DOHH2 (cell line): ENCODE results near the gene BIK.
A peak's percentile ranks its signal among the peaks of the same experiment; 100 is the strongest.

ENCODE experiments used
- H3F3A ChIP-seq: fragments of 200-600 bp; sonication (generic), shearing (Covaris generic); 2 replicates; pipeline ENCODE4 v1.6.0; 2016; ENCODE audit warnings: antibody characterized with exemption, mild to moderate bottlenecking; ENCODE audit not compliant: control insufficient read depth, insufficient read depth
- H3K27ac ChIP-seq: fragments of 200-600 bp; sonication (generic); 2 replicates; pipeline ENCODE4 v1.5.1; 2014; ENCODE audit warnings: low read depth, mild to moderate bottlenecking, low read length, moderate library complexity
- H3K27me3 ChIP-seq: fragments of 200-600 bp; sonication (generic); 2 replicates; pipeline ENCODE4 v1.6.1; 2014; ENCODE audit warnings: mild to moderate bottlenecking, low read length, mixed read lengths; ENCODE audit not compliant: control insufficient read depth
- H3K36me3 ChIP-seq: fragments of 200-600 bp; sonication (generic); 2 replicates; pipeline ENCODE4 v1.6.1; 2014; ENCODE audit warnings: mild to moderate bottlenecking, low read length, moderate library complexity, mixed read lengths; ENCODE audit not compliant: control insufficient read depth
- H3K4me1 ChIP-seq: fragments of 200-600 bp; sonication (generic); 2 replicates; pipeline ENCODE4 v1.6.1; 2014; ENCODE audit warnings: mild to moderate bottlenecking, low read length, mixed read lengths; ENCODE audit not compliant: control insufficient read depth
- H3K4me2 ChIP-seq: fragments of 200-600 bp; sonication (generic); 2 replicates; pipeline ENCODE4 v1.6.0; 2014; ENCODE audit warnings: mild to moderate bottlenecking, low read length, moderate library complexity
- H3K4me3 ChIP-seq: fragments of 200-600 bp; sonication (generic); 2 replicates; pipeline ENCODE4 v1.5.1; 2014; ENCODE audit warnings: mild to moderate bottlenecking, low read length, mixed read lengths
- H3K79me2 ChIP-seq: fragments of 200-600 bp; sonication (generic); 2 replicates; pipeline ENCODE4 v1.6.1; 2014; ENCODE audit warnings: mild to moderate bottlenecking, low read length, mixed read lengths; ENCODE audit not compliant: control insufficient read depth
- H3K9me2 ChIP-seq: fragments of 200-600 bp; sonication (generic); replicated peaks from 2 replicates; pipeline ENCODE4 v1.6.1; 2014; ENCODE audit warnings: mild to moderate bottlenecking, low read length, mixed read lengths; ENCODE audit not compliant: control insufficient read depth
- H3K9me3 ChIP-seq: fragments of 200-600 bp; sonication (generic); 2 replicates; pipeline ENCODE4 v1.6.1; 2014; ENCODE audit warnings: antibody characterized with exemption, low read length, mixed read lengths; ENCODE audit not compliant: control insufficient read depth, insufficient read depth
- H4K20me1 ChIP-seq: fragments of 200-600 bp; sonication (generic); 2 replicates; pipeline ENCODE4 v1.6.0; 2014; ENCODE audit warnings: low read depth, mild to moderate bottlenecking, antibody characterized with exemption, low read length, moderate library complexity; ENCODE audit not compliant: control insufficient read depth, insufficient read depth
- EZH2phosphoT487 ChIP-seq: fragments of 200-600 bp; sonication (generic); IDR thresholded peaks from 2 replicates; pipeline ENCODE4 v1.6.1; 2017; ENCODE audit warnings: borderline replicate concordance, mild to moderate bottlenecking, antibody characterized with exemption, low read length, moderate library complexity, mixed read lengths
- TF ChIP-seq, protein P1 (sequence below): fragments of 200-600 bp; sonication (generic); IDR thresholded peaks from one replicate; pipeline ENCODE4 v1.5.1; 2014; ENCODE audit warnings: antibody characterized with exemption, mild to moderate bottlenecking, low read depth, low read length; ENCODE audit not compliant: poor library complexity, severe bottlenecking

The BIK gene

GRCh38 chr22:43081968-43082367 is 28.6 kb upstream of the BIK start:
- Histone ChIP-seq H3K27me3 (no peaks in the 10 kb centered on the region), H3K9me3 (no peaks in the 10 kb centered on the region), H3K27ac (no peak overlapping the region), H3K9me2 (no peaks in the 10 kb centered on the region), H3K4me1 (peaks cover 10% of the 10 kb centered on the region), H3K4me2 (no peak overlapping the region), H3K79me2 (no peaks in the 10 kb centered on the region), H3K4me3 (no peak overlapping the region), H4K20me1 (no peaks in the 10 kb centered on the region), H3F3A (no peaks in the 10 kb centered on the region), H3K36me3 (no peaks in the 10 kb centered on the region)
- TF ChIP-seq EZH2phosphoT487 = no peak
- TF ChIP-seq, protein P1, sequence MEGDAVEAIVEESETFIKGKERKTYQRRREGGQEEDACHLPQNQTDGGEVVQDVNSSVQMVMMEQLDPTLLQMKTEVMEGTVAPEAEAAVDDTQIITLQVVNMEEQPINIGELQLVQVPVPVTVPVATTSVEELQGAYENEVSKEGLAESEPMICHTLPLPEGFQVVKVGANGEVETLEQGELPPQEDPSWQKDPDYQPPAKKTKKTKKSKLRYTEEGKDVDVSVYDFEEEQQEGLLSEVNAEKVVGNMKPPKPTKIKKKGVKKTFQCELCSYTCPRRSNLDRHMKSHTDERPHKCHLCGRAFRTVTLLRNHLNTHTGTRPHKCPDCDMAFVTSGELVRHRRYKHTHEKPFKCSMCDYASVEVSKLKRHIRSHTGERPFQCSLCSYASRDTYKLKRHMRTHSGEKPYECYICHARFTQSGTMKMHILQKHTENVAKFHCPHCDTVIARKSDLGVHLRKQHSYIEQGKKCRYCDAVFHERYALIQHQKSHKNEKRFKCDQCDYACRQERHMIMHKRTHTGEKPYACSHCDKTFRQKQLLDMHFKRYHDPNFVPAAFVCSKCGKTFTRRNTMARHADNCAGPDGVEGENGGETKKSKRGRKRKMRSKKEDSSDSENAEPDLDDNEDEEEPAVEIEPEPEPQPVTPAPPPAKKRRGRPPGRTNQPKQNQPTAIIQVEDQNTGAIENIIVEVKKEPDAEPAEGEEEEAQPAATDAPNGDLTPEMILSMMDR = no peak

DNA sequence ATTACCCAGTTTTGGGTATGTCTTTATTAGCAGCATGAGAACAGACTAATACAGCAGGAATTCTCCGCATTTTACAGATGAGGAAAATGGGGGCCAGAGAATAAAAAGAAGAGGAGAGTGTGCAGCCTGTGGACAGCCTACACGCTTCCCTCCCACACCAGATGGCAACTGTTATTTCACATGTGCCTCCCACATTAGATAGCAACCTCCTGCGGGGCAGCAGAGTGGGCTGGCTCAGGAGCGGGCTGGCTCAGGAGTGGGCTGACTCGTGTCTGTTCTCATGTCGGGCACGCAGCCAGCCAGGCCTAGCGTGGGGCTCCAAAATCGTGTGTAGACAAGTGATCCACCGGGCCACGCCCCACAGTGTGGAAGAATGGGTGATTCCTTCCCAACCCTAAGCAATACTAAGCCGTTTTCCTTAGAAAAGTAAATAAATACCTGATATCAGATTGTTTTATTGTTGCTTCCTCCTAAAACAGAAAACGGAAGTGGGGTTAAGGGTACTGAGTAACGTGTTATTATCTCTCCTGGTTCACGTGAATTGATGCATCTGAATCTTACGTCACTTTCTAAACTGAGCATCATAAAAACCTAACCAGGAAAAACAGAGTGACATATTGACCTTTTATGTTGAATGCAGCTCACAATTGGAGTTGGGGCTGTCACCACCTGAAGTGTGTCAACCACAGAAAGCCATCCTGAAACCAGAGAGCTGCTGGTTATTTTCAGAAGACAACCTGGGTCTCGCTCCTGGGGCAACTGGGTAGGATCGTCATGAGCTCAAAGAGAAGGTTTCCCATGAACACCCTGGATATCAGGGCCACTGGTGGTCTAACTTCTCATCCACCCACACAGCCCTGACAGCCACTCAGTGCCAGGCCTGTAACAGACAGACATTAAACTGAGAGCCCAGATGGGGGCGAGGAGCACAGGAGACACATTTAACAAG is 24.6 kb upstream of the BIK start:
- H3K27ac ChIP-seq = no peak overlapping the region
- H3K4me1 ChIP-seq = peaks cover 22% of the 10 kb centered on the region
- H3K4me3 ChIP-seq = no peak overlapping the region
- no peaks in the 10 kb centered on the region for H4K20me1 ChIP-seq
- peaks cover 3% of the 10 kb centered on the region; the same call in 1 of the 2 replicates for H3F3A ChIP-seq
- peak overlapping the region; percentile 23 for H3K4me2 ChIP-seq
- TF ChIP-seq, protein P1 = no peak
- no peak for TF ChIP-seq EZH2phosphoT487
- H3K79me2 ChIP-seq = no peaks in the 10 kb centered on the region
- H3K9me2 ChIP-seq = no peaks in the 10 kb centered on the region
- no peaks in the 10 kb centered on the region for H3K27me3 ChIP-seq
- H3K36me3 ChIP-seq = no peaks in the 10 kb centered on the region
- H3K9me3 ChIP-seq = no peaks in the 10 kb centered on the region

DNA sequence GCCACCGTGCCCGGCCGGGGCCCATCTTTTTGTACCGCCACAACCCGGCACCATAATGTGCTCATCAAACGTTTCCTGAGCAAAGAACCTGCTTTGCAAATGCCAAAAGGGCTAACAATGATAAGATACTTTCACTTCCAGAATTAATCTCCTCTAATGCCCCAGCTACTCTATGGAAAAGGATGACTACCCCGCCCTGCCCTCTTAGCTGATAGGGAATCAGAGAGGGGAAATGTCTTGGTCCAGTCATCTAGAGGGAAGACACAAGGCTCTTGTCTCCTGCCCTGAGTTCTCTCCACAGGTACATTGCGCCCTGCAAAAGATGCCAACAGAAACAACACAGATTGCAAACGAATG is 21.9 kb upstream of the BIK start:
- Histone ChIP-seq H4K20me1 (no peaks in the 10 kb centered on the region), H3K9me2 (no peaks in the 10 kb centered on the region), H3K79me2 (no peaks in the 10 kb centered on the region), H3K27ac (no peak overlapping the region), H3K9me3 (no peaks in the 10 kb centered on the region), H3K4me2 (peak overlapping the region; percentile 73), H3F3A (peaks cover 3% of the 10 kb centered on the region; the same call in 1 of the 2 replicates), H3K27me3 (no peaks in the 10 kb centered on the region), H3K4me3 (peak overlapping the region; percentile 71), H3K4me1 (peaks cover 22% of the 10 kb centered on the region), H3K36me3 (no peaks in the 10 kb centered on the region)
- TF ChIP-seq, protein P1 = no peak
- no peak for TF ChIP-seq EZH2phosphoT487
